CD4-positive, alpha-beta T cell treated with Interleukin-15 for 4 hours (primary cell): ENCODE measurements around the gene SHF.
A peak's percentile ranks its signal among the peaks of the same experiment; 100 is the strongest.

Experiments used
- DNase-seq: peaks from one replicate; pipeline ENCODE4 v3.0.0-alpha.2; 2020; ENCODE audit warnings: low spot score

SHF gene

GRCh38 chr15:45169608-45170480, 17.9 kb downstream of the SHF start:
- DNase-seq = no peak

GRCh38 chr15:45168751-45169551, 18.8 kb downstream of the SHF start:
- no peak for DNase-seq

- no peak for DNase-seq
Observed at GRCh38 chr15:45168286-45168685, 19.5 kb downstream of the SHF start.

- no peak for DNase-seq
Observed at GRCh38 chr15:45167631-45168205, 20.0 kb downstream of the SHF start.

- DNase-seq = peak; percentile 87
Observed at GRCh38 chr15:45166834-45167630, 20.7 kb downstream of the SHF start.

- no peak for DNase-seq
Observed at GRCh38 chr15:45165536-45165935, 22.2 kb downstream of the SHF start.

- DNase-seq = no peak
Observed at GRCh38 chr15:45164914-45165313, 22.9 kb downstream of the SHF start.

GRCh38 chr15:45163508-45163856, 24.3 kb downstream of the SHF start:
- DNase-seq = no peak

GRCh38 chr15:45162771-45163507, 24.8 kb downstream of the SHF start:
- DNase-seq = peak; percentile 64

- DNase-seq = no peak
Observed at GRCh38 chr15:45161666-45162065, 26.1 kb downstream of the SHF start.

GRCh38 chr15:45157974-45158373, 29.8 kb downstream of the SHF start:
- DNase-seq = no peak

- DNase-seq = no peak
Observed at GRCh38 chr15:45156744-45157455, 30.9 kb downstream of the SHF start.

GRCh38 chr15:45155739-45156138, 32.0 kb downstream of the SHF start:
- no peak for DNase-seq

- DNase-seq = no peak
Observed at GRCh38 chr15:45151998-45152828, 35.6 kb downstream of the SHF start.

- no peak for DNase-seq
Observed at GRCh38 chr15:45150997-45151396, 36.8 kb downstream of the SHF start.

- DNase-seq = no peak
Observed at GRCh38 chr15:45150481-45150880, 37.3 kb downstream of the SHF start.

- DNase-seq = no peak
Observed at GRCh38 chr15:45149060-45149459, 38.7 kb downstream of the SHF start.

GRCh38 chr15:45148076-45149059, 39.4 kb downstream of the SHF start:
- no peak for DNase-seq

GRCh38 chr15:45147606-45148005, 40.2 kb downstream of the SHF start:
- DNase-seq = no peak
